ENCODE measurements around the gene NUDC.

- TF ChIP-seq CTCF (conservative IDR thresholded peaks at IDR 0.05; ENCODE audit: low read depth, low read length) (no peak), EZH2 (IDR thresholded peaks at IDR 0.05; ENCODE audit: low read length, unreplicated experiment) (no peak)
Measured at GRCh38 chr1:26956321-26956720, 34.8 kb downstream of the NUDC start.
